NCI-H1436 (cell line): Measurements from ENCODE around the gene RFFL.

ENCODE experiments used
- DNase-seq: peaks from one replicate; lab custom pipeline; 2025; lab: John Stamatoyannopoulos, UW

The RFFL gene

DNA sequence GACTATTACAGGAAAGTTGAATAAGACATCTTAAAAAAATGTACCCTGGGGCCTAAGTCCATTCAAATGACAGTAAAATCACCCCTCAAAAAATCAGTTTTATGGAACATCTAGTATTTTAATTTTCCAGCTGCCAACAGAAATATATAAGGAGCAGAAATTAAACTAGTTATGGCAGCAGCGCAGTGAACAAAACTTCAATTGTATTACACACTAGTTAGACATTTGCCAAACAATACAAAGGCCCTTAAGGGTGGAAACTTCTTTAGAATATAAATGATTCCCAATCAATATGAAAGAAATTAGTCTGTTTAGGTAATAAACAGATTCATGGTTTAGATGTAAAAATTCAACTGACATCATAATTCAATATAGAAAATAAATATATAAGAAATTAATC is 18.1 kb upstream of the RFFL start:
- no peak for DNase-seq

DNA sequence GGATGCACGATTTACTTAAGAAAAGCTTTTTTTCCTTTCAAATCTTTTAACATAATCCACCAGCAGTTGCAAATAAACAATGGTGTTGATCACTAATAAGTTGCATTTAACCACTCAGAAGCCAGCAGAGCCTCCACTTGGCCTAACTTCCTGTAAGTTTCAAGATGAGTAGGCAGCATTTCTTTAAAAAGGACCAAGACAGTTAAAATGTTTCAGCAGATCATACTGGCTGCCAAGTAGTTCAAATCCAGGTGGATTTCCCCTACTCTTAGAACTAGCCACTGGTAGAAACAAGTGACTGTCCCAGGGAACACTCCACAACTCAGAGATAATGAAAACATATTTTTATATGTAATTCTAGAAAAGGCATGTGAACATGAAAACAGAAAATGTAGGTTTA is 17.0 kb upstream of the RFFL start:
- DNase-seq, result no peak

GRCh38 chr17:35079547-35080423 is 16.3 kb upstream of the RFFL start:
- no peak for DNase-seq

DNA sequence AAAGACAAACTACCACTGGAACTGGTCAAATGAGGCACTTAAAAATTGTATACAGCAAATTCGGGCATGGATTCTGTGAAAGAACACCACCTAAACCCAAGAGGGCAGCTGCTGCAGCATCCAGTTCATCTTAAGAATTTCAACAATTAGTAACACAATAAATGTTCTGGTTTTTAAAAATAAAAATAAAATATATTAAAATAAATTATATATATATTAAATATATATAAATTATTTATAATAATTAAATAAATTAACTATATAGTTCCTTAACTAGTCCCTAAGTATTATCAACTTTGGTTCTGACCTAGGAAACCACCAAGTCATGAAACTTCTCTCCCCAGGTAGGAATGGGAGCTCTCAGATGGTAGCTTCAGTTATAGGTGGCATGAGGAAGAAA is 13.4 kb upstream of the RFFL start:
- DNase-seq, result no peak

DNA sequence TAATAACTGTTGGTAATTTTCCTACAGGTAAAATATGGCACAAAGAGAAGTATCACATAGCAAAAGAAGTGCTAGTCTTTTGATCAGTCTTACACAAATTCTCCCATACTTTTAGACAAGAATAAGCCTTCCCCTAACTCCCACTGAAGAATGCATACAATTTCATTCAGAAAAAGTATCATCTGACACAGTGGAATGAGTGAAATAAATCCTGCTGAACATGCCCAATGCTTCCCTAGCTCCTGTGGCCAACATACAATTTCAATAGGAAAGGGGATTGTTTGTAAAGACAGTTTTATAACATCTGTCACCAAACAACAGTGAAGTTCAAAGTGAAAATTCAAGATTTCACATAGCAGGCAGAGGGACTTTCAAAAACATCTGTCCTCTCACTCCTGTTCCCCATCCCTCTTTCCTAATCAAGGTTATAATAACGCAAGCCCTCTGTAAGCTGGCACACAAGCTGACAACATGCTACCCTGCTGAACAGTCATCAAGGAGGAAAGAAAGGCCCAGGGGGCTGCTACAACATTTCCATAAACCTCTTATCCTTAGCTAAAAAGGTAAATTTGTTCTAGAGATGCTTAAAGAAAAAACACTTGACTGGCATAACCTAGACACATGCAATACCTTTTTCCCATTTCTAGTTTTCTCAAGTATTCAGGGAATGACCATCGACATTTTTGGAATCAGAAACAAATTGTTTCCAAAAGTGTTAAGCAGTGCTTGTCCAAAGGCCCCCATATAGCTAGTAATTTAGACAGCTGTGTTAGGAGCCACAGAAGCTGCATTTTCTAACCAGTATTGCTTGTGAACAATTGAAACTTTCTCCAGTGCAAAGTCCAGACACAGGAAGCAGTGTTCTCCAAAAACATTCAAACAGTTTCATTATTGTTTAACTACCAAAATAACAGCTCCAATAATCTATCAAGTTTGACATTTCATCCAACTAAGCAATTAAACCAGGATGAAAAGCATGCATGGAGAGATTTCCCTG is 11.5 kb upstream of the RFFL start:
- DNase-seq, result no peak

DNA sequence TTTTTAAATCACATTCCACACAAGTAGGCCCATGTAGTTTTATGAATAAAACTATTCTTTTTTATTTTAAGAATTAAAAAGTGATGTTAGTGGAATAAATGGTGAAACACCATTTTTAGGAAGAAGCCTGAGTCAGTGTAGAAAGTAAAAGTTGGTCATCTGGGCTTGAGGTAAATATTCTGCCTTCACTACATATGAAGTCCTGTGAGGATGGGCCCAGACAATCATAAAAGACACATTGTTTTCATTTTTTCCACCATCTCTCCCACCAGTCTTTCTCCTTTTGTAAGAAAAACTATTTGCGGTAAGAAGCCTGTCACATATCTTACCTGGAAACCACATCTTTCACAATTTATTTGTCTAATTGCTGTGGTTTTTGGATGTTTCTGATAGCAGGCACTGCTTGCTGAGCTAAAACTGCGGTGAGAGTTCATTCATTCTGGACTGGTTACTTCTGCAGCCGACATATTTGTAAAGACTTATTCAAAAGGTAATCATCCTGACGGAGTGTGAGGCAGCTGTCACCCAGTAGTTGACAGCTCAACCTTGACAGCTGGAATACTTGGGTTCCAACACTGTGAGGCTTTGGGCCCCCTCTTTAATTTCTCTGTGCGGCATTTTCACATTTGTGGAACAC is 10.6 kb upstream of the RFFL start:
- DNase-seq, result no peak

- no peak for DNase-seq
Observed at GRCh38 chr17:35073183-35073790, 9.8 kb upstream of the RFFL start.

DNA sequence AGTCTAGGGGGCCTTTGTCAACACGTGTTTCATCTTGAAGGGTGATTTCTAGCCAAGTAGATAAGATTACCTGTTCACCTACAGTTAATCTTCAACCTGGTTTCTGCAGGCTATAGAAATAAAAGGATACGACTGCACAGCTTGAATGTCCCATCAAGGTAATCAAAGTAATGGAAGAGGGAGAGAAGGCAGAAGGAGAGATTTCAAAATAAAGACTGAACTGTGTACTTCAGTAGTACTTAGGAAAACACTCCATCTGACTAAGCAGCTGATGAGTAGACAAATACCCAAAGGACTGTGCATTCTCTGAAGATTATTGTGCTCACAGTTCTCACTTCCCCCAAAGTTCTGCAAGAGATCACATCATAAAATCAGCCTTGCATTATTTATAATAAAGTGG is 5.8 kb upstream of the RFFL start:
- DNase-seq, result no peak

- no peak for DNase-seq
Observed at GRCh38 chr17:35068249-35068648, 4.7 kb upstream of the RFFL start.

DNA sequence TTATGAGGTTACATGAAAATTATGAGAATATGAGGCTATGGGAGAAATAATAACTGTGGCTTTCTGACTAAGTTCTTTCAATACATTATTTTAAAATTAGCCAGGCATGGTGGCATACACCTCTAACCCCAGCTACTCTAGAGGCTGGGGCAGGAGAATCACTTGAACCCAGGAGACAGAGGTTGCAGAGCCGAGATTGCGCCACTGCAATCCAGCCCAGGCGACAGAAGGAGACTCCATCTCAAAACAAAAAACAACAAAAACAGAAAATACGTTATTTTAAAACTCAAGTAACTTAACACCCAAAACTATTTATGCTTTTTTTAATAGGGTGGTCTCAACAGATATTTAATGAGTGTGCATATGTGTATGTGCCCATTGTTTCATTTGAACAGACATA is 2.4 kb upstream of the RFFL start:
- DNase-seq, result no peak

DNA sequence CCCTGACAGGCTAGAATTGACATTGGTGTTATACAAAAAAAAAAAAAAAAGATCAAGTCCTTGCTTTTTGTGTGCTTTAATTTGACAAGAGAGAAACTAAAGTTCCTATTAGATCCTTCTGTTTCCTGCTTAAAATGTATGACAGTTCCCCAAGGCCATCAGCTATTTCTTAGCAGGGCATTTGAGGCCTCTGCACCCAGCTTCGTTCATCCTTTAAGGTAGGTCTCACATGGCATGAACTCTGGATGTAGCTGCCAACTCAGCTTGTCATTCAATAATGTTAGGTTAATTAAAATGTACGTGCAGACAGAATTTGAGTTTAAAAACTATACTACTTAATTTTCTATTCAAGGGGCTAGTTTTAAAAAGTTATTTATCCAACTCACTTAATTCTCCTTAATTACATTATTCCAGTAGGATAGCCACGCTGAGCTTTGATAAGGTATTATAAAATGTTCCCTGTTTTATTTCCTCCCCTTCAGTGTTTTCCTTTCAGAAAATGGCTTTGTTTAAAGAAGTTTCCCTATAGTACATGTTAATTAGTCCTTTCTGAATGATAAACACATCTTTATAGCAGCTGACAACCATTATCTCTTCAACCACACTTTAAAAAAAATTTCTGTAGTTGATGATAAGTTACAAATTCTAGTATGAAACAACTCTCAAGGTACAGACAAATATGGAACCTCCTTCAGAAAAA is 1.2 kb upstream of the RFFL start:
- no peak for DNase-seq

GRCh38 chr17:35062308-35062707 is 1.2 kb downstream of the RFFL start:
- no peak for DNase-seq

DNA sequence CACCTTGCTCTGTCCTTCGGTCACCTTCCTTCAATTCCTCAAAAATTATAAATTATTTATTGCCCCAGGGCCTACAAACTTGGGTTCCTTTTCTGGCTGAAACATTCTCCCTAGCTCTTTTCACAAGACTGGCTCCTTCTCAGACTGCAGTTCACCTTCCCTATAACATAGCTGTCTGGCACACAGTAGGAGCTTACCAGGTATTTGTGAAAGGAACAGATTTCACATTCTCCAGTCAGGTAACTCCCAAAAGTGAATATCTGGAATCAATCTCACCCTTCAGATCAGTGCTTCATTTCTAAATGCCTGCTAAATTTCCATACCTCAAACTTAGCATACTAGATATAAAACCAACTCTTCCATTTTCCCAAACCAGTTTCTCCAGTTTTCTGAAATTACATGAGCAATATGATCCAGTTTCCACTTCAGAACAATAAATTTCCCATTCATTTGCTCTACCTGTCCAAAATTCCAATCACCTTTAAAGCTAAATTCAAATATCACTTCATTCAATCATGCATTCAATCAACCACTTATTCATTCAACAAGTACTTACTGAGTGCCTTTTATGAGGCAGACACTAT is 6.1 kb downstream of the RFFL start:
- no peak for DNase-seq

GRCh38 chr17:35056013-35056412 is 7.5 kb downstream of the RFFL start:
- no peak for DNase-seq

GRCh38 chr17:35053204-35053603 is 10.3 kb downstream of the RFFL start:
- DNase-seq, result no peak

GRCh38 chr17:35052780-35053179 is 10.7 kb downstream of the RFFL start:
- DNase-seq, result no peak

GRCh38 chr17:35052241-35052610 is 11.3 kb downstream of the RFFL start:
- no peak for DNase-seq

DNA sequence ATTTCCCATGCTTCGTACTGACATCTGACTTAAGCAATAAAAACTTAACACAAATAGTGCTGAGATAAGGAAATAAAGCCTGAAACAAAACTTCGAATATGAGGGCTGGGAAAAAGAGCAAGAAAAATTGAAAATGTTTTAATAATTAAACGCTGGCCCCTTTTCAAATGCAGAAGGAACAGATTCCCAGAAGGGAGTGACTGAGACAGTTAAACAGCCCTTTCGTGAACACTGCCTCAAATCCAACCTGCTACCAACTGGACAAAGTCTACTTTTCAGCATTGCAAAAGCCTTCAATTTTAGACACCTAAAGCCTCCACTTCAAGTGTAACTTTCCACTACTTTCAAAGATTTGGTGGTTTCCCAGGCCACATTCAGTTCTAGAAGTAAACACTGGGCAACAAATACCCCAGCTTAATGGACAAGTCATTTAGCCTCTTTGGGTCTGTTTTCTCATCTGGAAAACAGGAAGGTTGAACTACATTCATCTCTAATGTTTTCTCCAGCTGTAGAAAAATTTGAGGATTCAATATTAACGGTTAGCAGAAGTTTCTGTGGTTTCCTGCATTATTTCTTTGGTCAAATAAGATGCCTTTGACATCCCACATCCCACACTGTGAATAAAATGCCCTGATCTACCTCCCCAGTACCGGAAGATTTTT is 11.8 kb downstream of the RFFL start:
- no peak for DNase-seq

DNA sequence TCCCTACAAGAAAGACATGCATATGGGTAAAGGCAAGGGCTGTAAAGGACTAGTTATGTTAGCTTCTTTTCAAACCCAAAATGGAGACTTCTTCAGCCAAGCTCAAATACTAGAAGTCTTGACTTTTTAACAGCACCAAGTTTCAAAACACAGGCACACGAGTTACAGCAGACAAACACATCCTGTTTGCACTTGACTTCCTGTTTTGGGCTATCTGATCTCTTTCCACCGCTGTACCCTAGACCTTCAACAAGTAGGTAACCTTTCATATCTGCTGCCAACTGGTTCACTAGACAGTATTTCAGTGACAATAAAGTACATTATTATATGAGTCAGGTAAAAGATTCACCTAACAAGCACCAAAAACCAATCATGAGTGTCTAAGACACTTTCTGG is 12.3 kb downstream of the RFFL start:
- DNase-seq, result no peak

- no peak for DNase-seq
Observed at GRCh38 chr17:35050170-35050569, 13.3 kb downstream of the RFFL start.
